GM12874 (cell line): ENCODE measurements around the gene RAI1.

Experiments
- CTCF ChIP-seq: IDR thresholded peaks from 2 replicates; pipeline ENCODE4 v1.5.1; 2011; ENCODE audit warnings: low read depth, mild to moderate bottlenecking, control low read depth, low read length, moderate library complexity; ENCODE audit not compliant: insufficient read depth

RAI1 gene

GRCh38 chr17:17780922-17781590 lies 99.8 kb downstream of the RAI1 start:
- TF ChIP-seq CTCF = no peak

GRCh38 chr17:17781591-17782496 lies 100.6 kb downstream of the RAI1 start:
- TF ChIP-seq CTCF = no peak

- no peak for TF ChIP-seq CTCF
Measured at GRCh38 chr17:17782523-17783115, 101.4 kb downstream of the RAI1 start.

GRCh38 chr17:17783116-17783824 lies 102.0 kb downstream of the RAI1 start:
- peak; percentile 34; the same call in 1 of the 2 replicates for TF ChIP-seq CTCF

GRCh38 chr17:17783825-17784656 lies 102.8 kb downstream of the RAI1 start:
- TF ChIP-seq CTCF = no peak

- peak; percentile 36; the same call in 1 of the 2 replicates for TF ChIP-seq CTCF
Measured at GRCh38 chr17:17784657-17785267, 103.5 kb downstream of the RAI1 start.
